ENCODE results near the gene SYT14.
A peak's percentile ranks its signal among the peaks of the same experiment; 100 is the strongest.
"Not testable (repeated sequence)": the region's sequence is repeated elsewhere in the genome, so short reads cannot be mapped to it uniquely, and the experiment has no call there.

SYT14 gene

DNA sequence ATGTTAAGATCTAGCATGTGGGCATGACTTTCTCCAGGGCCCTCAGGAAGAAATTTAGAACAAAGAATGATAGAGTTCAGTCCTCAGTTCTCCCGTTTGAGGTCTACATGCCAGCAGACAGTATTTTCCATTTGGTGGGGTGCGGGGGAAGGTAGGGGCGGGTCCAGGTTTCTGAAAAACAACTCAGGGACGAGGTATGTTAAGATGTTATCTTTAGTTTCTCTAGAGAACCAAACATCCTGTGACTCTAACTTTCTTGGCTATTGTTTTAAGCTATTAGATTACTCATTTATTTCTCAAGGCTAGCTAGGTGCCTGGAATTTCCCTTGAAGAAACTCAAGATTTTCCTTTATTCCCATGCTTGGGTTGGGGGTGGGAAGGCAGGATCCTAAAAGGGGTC is 42.3 kb upstream of the SYT14 start:
- no peak for DNase-seq (ENCODE audit: extremely low read depth, insufficient read length)
- no peaks in the 10 kb centered on the region for H3K36me3 ChIP-seq (ENCODE audit: control insufficient read depth, insufficient read depth, low read length)

DNA sequence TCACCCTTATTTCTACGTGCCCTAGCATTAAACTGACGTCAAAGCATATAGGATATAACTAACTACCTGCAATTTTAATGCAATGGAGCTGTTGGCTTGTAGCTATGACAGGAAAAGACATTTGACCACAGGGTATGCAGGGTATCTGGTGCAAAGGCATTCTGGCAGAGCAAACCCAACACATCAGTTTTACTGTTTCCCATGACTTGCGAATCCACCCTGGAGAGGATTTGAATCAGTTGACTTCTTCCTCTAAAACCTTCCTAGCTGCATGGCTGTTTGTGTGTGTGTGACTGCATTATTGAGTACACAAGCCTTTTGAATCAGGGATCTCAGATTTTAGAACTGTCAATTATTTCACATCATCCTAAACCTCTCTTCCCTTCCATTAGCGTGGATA is 41.7 kb upstream of the SYT14 start:
- no peaks in the 10 kb centered on the region for H3K36me3 ChIP-seq (ENCODE audit: control insufficient read depth, insufficient read depth, low read length)
- DNase-seq (ENCODE audit: extremely low read depth, insufficient read length) = no peak
- no peak overlapping the region for H3K4me3 ChIP-seq (replicated peaks; ENCODE audit: low read depth, low read length)
- H3K27me3 ChIP-seq (replicated peaks; ENCODE audit: control insufficient read depth, insufficient read depth, low read length) = no peaks in the 10 kb centered on the region
- TF ChIP-seq, protein P1, sequence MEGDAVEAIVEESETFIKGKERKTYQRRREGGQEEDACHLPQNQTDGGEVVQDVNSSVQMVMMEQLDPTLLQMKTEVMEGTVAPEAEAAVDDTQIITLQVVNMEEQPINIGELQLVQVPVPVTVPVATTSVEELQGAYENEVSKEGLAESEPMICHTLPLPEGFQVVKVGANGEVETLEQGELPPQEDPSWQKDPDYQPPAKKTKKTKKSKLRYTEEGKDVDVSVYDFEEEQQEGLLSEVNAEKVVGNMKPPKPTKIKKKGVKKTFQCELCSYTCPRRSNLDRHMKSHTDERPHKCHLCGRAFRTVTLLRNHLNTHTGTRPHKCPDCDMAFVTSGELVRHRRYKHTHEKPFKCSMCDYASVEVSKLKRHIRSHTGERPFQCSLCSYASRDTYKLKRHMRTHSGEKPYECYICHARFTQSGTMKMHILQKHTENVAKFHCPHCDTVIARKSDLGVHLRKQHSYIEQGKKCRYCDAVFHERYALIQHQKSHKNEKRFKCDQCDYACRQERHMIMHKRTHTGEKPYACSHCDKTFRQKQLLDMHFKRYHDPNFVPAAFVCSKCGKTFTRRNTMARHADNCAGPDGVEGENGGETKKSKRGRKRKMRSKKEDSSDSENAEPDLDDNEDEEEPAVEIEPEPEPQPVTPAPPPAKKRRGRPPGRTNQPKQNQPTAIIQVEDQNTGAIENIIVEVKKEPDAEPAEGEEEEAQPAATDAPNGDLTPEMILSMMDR (IDR thresholded peaks at IDR 0.05; ENCODE audit: insufficient read depth, low read length, poor library complexity, severe bottlenecking) = no peak

More for the DNA sequence above, 42.3 kb upstream of the SYT14 start:
- H3K27me3 ChIP-seq (replicated peaks; ENCODE audit: control insufficient read depth, insufficient read depth, low read length) = no peaks in the 10 kb centered on the region
- H3K4me3 ChIP-seq (replicated peaks; ENCODE audit: low read depth, low read length) = no peak overlapping the region
- TF ChIP-seq, protein P1 (IDR thresholded peaks at IDR 0.05; ENCODE audit: insufficient read depth, low read length, poor library complexity, severe bottlenecking) = no peak

DNA sequence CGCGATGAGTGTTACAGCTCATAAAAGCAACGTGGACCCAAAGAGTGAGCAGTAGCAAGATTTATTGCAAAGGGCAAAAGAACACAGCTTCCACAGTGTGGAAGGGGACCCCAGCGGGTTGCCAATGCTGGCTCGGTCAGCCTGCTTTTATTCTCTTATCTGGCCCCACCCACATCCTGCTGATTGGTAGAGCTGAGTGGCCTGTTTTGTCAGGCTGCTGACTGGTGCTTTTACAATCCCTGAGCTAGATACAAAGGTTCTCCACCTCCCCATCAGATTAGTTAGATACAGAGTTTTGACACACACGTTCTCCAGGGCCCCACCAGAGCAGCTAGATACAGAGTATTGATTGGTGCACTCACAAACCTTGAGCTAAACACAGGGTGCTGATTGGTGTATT is 39.7 kb upstream of the SYT14 start:
- H3K27me3 ChIP-seq (replicated peaks; ENCODE audit: control insufficient read depth, insufficient read depth, low read length); H3K4me3 ChIP-seq (replicated peaks; ENCODE audit: low read depth, low read length); H3K36me3 ChIP-seq (ENCODE audit: control insufficient read depth, insufficient read depth, low read length); DNase-seq (ENCODE audit: extremely low read depth, insufficient read length): not testable (repeated sequence)

DNA sequence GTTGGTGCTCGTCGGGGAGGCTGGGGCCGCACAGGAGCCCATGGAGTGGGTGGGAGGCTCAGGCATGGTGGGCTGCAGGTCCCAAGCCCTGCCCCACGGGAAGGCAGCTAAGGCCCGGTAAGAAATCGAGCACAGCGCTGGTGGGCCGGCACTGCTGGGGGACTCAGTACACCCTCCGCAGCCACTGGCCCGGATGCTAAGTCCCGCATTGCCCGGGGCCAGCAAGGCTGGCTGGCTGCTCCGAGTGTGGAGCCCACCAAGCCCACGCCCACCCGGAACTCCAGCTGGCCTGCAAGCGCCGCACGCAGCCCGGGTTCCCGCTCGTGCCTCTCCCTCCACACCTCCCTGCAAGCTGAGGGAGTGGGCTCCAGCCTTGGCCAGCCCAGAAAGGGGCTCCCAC is 39.2 kb upstream of the SYT14 start:
- not testable (repeated sequence) for H3K36me3 ChIP-seq (ENCODE audit: control insufficient read depth, insufficient read depth, low read length); H3K4me3 ChIP-seq (replicated peaks; ENCODE audit: low read depth, low read length); H3K27me3 ChIP-seq (replicated peaks; ENCODE audit: control insufficient read depth, insufficient read depth, low read length); DNase-seq (ENCODE audit: extremely low read depth, insufficient read length)

DNA sequence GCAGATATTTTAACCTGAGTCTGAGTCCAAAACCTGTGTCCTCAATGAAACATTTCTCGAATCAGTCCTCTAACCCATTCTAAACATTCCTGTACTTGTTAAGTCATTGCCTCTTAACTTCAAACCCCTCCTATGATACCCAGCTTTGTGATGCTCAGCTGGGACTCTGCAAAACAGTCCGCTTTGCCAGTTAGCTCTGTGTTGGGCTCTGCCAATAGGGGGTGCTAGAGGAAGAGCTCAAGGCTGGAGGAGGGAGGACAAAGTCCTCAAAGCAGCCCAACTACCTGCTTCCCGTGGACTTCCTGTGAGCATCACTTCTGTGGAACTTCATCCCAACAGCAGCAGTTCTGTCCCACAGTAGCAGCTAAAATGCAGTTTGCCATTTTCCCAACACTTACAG is 38.1 kb upstream of the SYT14 start:
- TF ChIP-seq, protein P1 (IDR thresholded peaks at IDR 0.05; ENCODE audit: insufficient read depth, low read length, poor library complexity, severe bottlenecking) = peak; percentile 80
- no peaks in the 10 kb centered on the region for H3K27me3 ChIP-seq (replicated peaks; ENCODE audit: control insufficient read depth, insufficient read depth, low read length)
- H3K4me3 ChIP-seq (replicated peaks; ENCODE audit: low read depth, low read length) = no peak overlapping the region
- DNase-seq (ENCODE audit: extremely low read depth, insufficient read length) = no peak
- H3K36me3 ChIP-seq (ENCODE audit: control insufficient read depth, insufficient read depth, low read length) = no peaks in the 10 kb centered on the region

DNA sequence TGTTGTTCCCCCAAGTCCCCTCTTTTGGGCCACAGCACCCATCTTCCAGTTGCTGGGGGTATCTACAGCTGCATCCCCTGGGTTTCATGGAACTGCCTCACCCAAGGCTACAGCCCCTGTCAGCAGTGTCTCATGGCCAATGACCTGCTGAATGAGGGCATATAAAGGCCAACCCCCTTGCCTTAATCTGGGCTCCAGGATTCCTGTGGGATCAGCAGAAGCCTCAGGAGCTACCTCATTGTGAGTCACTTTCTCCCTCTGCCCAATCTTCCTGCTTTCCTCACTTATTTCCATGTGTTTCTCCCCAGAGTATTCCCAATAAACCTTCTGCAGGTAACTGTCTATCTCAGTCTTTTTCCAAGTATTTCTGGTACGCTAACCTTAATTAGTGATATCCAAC is 37.3 kb upstream of the SYT14 start:
- Histone ChIP-seq H3K4me3 (replicated peaks; ENCODE audit: low read depth, low read length) (no peak overlapping the region), H3K27me3 (replicated peaks; ENCODE audit: control insufficient read depth, insufficient read depth, low read length) (no peaks in the 10 kb centered on the region), H3K36me3 (ENCODE audit: control insufficient read depth, insufficient read depth, low read length) (no peaks in the 10 kb centered on the region)
- TF ChIP-seq, protein P1 (IDR thresholded peaks at IDR 0.05; ENCODE audit: insufficient read depth, low read length, poor library complexity, severe bottlenecking) = no peak
- no peak for DNase-seq (ENCODE audit: extremely low read depth, insufficient read length)

DNA sequence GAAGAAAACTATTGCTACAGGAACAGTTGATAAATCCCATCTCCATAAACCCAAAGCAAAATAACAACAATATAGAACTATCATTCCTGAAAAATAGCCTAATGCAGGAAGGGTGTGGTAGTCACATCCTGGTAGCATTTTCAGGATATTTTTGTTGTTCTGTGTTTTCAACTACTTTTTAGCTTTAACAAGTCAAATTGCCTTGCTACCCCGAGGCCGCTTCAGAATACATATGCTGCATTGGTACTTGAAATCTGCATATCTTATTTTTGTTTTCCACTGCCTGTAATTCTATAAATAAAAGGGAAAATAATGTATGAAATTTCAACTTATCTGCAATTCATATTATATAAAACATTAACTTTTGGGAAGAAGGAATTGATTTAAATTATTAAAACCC is 36.8 kb upstream of the SYT14 start:
- Histone ChIP-seq H3K27me3 (replicated peaks; ENCODE audit: control insufficient read depth, insufficient read depth, low read length) (no peaks in the 10 kb centered on the region), H3K36me3 (ENCODE audit: control insufficient read depth, insufficient read depth, low read length) (no peaks in the 10 kb centered on the region), H3K4me3 (replicated peaks; ENCODE audit: low read depth, low read length) (no peak overlapping the region)
- DNase-seq (ENCODE audit: extremely low read depth, insufficient read length) = no peak
- TF ChIP-seq, protein P1 (IDR thresholded peaks at IDR 0.05; ENCODE audit: insufficient read depth, low read length, poor library complexity, severe bottlenecking) = no peak

DNA sequence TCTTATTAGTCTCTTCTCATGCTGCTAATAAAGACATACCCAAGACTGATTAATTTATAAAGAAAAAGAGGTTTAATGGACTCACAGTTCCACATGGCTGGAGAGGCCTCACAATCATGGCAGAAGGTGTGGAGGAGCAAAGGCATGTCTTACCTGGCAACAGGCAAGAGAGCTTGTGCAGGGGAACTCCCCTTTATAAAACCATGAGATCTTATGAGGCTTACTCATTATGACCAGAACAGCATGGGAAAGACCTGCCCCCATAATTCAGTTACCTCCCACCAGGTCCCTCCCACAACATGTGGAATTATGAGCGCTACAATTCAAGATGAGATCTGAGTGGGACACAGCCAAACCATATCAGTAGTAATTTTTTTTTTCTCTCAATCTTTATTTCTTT is 33.2 kb upstream of the SYT14 start:
- DNase-seq (ENCODE audit: extremely low read depth, insufficient read length); H3K36me3 ChIP-seq (ENCODE audit: control insufficient read depth, insufficient read depth, low read length); H3K4me3 ChIP-seq (replicated peaks; ENCODE audit: low read depth, low read length); H3K27me3 ChIP-seq (replicated peaks; ENCODE audit: control insufficient read depth, insufficient read depth, low read length): not testable (repeated sequence)
